Inflammatory macrophage treated with lipopolysaccharide for 4 hours (primary cell): ENCODE measurements around the gene ERFL.
"Not testable (repeated sequence)": the region's sequence is repeated elsewhere in the genome, so short reads cannot be mapped to it uniquely, and the experiment has no call there.

Experiments
- DNase-seq: peaks from one replicate; pipeline ENCODE4 v3.0.0-alpha.2; 2020

Gene ERFL

GRCh38 chr19:41941410-41942202 is 13.4 kb upstream of the ERFL start:
- no peak for DNase-seq

- DNase-seq = no peak
Measured at GRCh38 chr19:41940731-41941409, 12.6 kb upstream of the ERFL start.

- DNase-seq = no peak
Measured at GRCh38 chr19:41939861-41940730, 11.8 kb upstream of the ERFL start.

GRCh38 chr19:41939209-41939608 is 11.0 kb upstream of the ERFL start:
- DNase-seq = not testable (repeated sequence)

- DNase-seq = no peak
Measured at GRCh38 chr19:41937525-41938468, 9.5 kb upstream of the ERFL start.

GRCh38 chr19:41936961-41937360 is 8.7 kb upstream of the ERFL start:
- DNase-seq = no peak

- no peak for DNase-seq
Measured at GRCh38 chr19:41936416-41936850, 8.2 kb upstream of the ERFL start.

- DNase-seq = no peak
Measured at GRCh38 chr19:41935760-41936415, 7.6 kb upstream of the ERFL start.

GRCh38 chr19:41934849-41935374 is 6.7 kb upstream of the ERFL start:
- DNase-seq = peak; percentile 62

GRCh38 chr19:41933693-41934426 is 5.6 kb upstream of the ERFL start:
- DNase-seq = no peak

- DNase-seq = no peak
Measured at GRCh38 chr19:41932720-41933332, 4.6 kb upstream of the ERFL start.

- no peak for DNase-seq
Measured at GRCh38 chr19:41932259-41932719, 4.0 kb upstream of the ERFL start.

GRCh38 chr19:41930926-41931592 is 2.8 kb upstream of the ERFL start:
- DNase-seq = no peak

GRCh38 chr19:41930322-41930722 is 2.1 kb upstream of the ERFL start:
- DNase-seq = no peak

GRCh38 chr19:41929536-41930071 is 1.4 kb upstream of the ERFL start:
- no peak for DNase-seq

- DNase-seq = no peak
Measured at GRCh38 chr19:41928754-41929535, 696 bp upstream of the ERFL start.

GRCh38 chr19:41927497-41928192 is 604 bp downstream of the ERFL start:
- DNase-seq = no peak
